ENCODE measurements around the gene NOP53.

The NOP53 gene

DNA sequence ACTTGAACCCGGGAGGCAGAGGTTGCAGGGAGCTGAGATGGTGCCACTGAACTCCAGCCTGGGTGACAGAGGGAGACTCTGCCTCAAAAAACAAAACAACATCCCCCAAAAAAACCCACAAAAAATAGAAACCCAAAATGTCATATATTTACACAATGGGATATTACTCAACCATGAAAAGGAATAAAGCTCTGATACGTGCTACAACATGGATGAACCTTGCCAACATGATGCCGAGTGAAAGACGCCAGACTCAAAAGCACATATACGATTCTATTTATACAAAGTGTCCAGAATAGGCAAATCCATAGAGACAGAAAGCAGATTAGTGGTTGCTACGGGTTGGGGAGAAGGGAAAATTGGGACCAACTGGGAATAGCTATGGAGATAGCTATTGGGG, 61.1 kb downstream of the NOP53 start:
- no peak for DNase-seq (ENCODE audit: low spot score)
